SK-N-SH (cell line): ENCODE results near the gene EHD1.

Experiments
- CTCF ChIP-seq: fragments of 200-600 bp; sonication (generic); IDR thresholded peaks from 2 replicates; pipeline ENCODE4 v1.6.1; 2017; ENCODE audit warnings: antibody characterized with exemption, mild to moderate bottlenecking, moderate library complexity
- EZH2phosphoT487 ChIP-seq: fragments of 200-600 bp; sonication (generic); IDR thresholded peaks from 2 replicates; pipeline ENCODE4 v1.6.1; 2017; ENCODE audit warnings: low read depth, mixed run types, mild to moderate bottlenecking, antibody characterized with exemption, moderate library complexity, borderline replicate concordance
- GABPA ChIP-seq: IDR thresholded peaks from 2 replicates; pipeline ENCODE4 v1.4.0; 2012; ENCODE audit warnings: low read depth, mild to moderate bottlenecking
- MAX ChIP-seq: IDR thresholded peaks from 2 replicates; pipeline ENCODE4 v1.4.0; 2012; ENCODE audit warnings: low read depth

- TF ChIP-seq CTCF (no peak), MAX (no peak), GABPA (no peak), EZH2phosphoT487 (no peak)
Observed at GRCh38 chr11:64921384-64921783, 43.0 kb upstream of the EHD1 start.
